Measurements from ENCODE around the gene RTN4RL2. TPM values are rescaled to one million over a fixed set of nuclear protein-coding genes. Genes with fewer than 3 reads are reported as not detected.

Gene RTN4RL2
- total RNA-seq, 2 donors from 2014 or later: 0.97 to 1.5 TPM

DNA sequence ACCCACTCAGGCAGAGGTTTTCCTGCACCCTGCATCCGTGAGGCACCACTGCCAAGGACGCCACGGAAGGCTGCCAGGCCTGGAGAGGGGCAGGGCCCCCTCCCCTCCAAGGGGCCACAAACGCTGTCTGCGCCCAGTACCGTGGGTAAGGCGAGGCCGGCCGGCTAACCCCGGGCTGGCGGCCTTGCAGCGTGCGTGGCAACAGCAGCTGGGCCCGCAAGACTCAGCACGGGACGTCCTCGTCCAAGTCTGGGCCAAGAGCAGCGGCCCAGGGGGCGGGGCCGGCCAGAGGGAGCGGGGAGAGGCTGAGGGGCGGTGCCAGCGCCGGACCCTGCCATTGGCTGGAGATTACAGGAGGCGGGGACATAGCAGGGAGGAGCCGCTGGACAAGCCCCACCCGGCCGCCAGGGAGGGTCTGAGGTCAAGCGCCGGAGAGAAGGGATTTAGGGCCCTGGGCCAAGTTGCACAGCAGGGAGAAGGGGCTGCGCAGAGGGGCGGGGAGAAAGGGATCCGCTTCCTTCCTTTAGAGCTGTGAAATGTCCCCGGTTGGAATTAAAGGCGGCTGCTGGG lies 39.2 kb downstream of the RTN4RL2 start:
- no peaks in the 10 kb centered on the region for H3K4me1 ChIP-seq (ENCODE audit: control insufficient read depth, insufficient read depth, low read length)
- 7 to 9% methylated on average over 12 to 35 of the region's 35 CpGs for WGBS, 2 experiments (ENCODE audit: insufficient coverage in 1 of 2, insufficient read length in 1 of 2)
- no peaks in the 10 kb centered on the region for H3K36me3 ChIP-seq (ENCODE audit: control insufficient read depth, insufficient read depth, low read length)
- H3K27me3 Mint-ChIP-seq (ENCODE audit: insufficient read depth): peaks cover 4% of the 10 kb centered on the region
- peak overlapping the region; percentile 88 for H3K27ac Mint-ChIP-seq
- peak overlapping the region; percentile 44 for H3K4me3 ChIP-seq (ENCODE audit: low read length)
- no peak overlapping the region for H3K9ac ChIP-seq (ENCODE audit: extremely low read depth, low read length, poor library complexity, severe bottlenecking)
- H3K36me3 Mint-ChIP-seq (ENCODE audit: low read depth): peaks cover 7% of the 10 kb centered on the region
- H3K9me3 Mint-ChIP-seq: no peaks in the 10 kb centered on the region
- peak; percentile 99 for DNase-seq
- no peaks in the 10 kb centered on the region for H3K9me3 ChIP-seq (ENCODE audit: control insufficient read depth, low read length)
- TF ChIP-seq, protein P1, sequence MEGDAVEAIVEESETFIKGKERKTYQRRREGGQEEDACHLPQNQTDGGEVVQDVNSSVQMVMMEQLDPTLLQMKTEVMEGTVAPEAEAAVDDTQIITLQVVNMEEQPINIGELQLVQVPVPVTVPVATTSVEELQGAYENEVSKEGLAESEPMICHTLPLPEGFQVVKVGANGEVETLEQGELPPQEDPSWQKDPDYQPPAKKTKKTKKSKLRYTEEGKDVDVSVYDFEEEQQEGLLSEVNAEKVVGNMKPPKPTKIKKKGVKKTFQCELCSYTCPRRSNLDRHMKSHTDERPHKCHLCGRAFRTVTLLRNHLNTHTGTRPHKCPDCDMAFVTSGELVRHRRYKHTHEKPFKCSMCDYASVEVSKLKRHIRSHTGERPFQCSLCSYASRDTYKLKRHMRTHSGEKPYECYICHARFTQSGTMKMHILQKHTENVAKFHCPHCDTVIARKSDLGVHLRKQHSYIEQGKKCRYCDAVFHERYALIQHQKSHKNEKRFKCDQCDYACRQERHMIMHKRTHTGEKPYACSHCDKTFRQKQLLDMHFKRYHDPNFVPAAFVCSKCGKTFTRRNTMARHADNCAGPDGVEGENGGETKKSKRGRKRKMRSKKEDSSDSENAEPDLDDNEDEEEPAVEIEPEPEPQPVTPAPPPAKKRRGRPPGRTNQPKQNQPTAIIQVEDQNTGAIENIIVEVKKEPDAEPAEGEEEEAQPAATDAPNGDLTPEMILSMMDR (conservative IDR thresholded peaks at IDR 0.05): peak; percentile 31
- H3K27ac ChIP-seq (ENCODE audit: low read depth, low read length): no peak overlapping the region
- H3K27me3 ChIP-seq (ENCODE audit: control insufficient read depth, insufficient read depth, low read length, poor library complexity, severe bottlenecking): no peaks in the 10 kb centered on the region
- peaks cover 42% of the 10 kb centered on the region for H3K4me1 Mint-ChIP-seq
- peak overlapping the region; percentile 45 for H3K4me3 Mint-ChIP-seq

DNA sequence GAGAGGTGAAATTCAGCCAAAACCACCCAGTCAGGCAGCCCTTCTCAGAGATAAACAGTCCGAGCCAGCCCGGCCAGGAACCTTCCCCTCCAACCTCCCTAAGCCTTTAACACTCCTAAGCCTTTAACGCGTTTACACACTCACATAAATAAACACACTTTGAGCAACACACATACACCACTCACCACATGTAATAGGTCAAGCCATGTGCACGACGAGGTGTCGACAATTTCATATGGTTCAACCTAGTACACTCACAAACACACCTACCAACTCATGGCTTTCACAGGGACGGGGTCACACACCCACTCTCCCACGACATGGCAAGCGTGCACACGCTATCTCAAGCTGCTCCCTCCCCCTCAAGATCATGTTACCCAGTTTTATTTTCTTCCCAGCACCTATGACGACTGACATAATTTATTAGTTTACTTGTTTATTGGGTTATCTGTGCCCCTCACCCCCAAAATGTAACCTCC lies 39.7 kb downstream of the RTN4RL2 start:
- H3K9ac ChIP-seq (ENCODE audit: extremely low read depth, low read length, poor library complexity, severe bottlenecking): no peak overlapping the region
- TF ChIP-seq, protein P1 (conservative IDR thresholded peaks at IDR 0.05): no peak
- peak overlapping the region; percentile 44 for H3K4me3 ChIP-seq (ENCODE audit: low read length)
- Mint-ChIP-seq H3K9me3 (no peaks in the 10 kb centered on the region), H3K4me1 (peaks cover 45% of the 10 kb centered on the region), H3K36me3 (ENCODE audit: low read depth) (peaks cover 6% of the 10 kb centered on the region), H3K27ac (peak overlapping the region; percentile 88), H3K27me3 (ENCODE audit: insufficient read depth) (peaks cover 4% of the 10 kb centered on the region), H3K4me3 (peak overlapping the region; percentile 45)
- H3K36me3 ChIP-seq (ENCODE audit: control insufficient read depth, insufficient read depth, low read length): no peaks in the 10 kb centered on the region
- no peaks in the 10 kb centered on the region for H3K4me1 ChIP-seq (ENCODE audit: control insufficient read depth, insufficient read depth, low read length)
- no peaks in the 10 kb centered on the region for H3K9me3 ChIP-seq (ENCODE audit: control insufficient read depth, low read length)
- WGBS, 2 experiments (ENCODE audit: insufficient coverage in 1 of 2, insufficient read length in 1 of 2): 34 to 49% methylated on average over 9 to 12 of the region's 12 CpGs
- DNase-seq: no peak
- H3K27ac ChIP-seq (ENCODE audit: low read depth, low read length): no peak overlapping the region
- no peaks in the 10 kb centered on the region for H3K27me3 ChIP-seq (ENCODE audit: control insufficient read depth, insufficient read depth, low read length, poor library complexity, severe bottlenecking)

DNA sequence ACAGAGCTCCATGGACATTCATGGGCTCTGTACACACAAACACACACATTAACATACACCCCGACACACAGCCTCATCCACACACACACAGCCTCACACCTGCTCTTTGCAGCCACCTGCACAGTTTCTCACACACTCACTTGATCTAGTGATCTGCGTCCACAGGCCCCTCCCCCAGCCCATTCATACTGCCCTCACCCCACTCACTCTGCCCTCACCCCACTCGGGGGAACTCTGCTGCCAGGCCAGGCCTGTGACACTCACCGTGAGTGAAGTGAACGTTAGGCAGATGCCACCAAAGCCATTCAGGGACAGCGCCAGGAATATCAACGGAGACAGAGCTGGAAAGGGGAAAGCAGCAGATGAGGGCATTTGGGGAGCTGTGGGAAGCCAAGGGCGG lies 40.2 kb downstream of the RTN4RL2 start:
- Mint-ChIP-seq H3K4me1 (peaks cover 45% of the 10 kb centered on the region), H3K27ac (peak overlapping the region; percentile 88), H3K27me3 (ENCODE audit: insufficient read depth) (peaks cover 4% of the 10 kb centered on the region), H3K36me3 (ENCODE audit: low read depth) (peaks cover 6% of the 10 kb centered on the region), H3K4me3 (peak overlapping the region; percentile 45), H3K9me3 (no peaks in the 10 kb centered on the region)
- no peak overlapping the region for H3K4me3 ChIP-seq (ENCODE audit: low read length)
- H3K27me3 ChIP-seq (ENCODE audit: control insufficient read depth, insufficient read depth, low read length, poor library complexity, severe bottlenecking): no peaks in the 10 kb centered on the region
- H3K36me3 ChIP-seq (ENCODE audit: control insufficient read depth, insufficient read depth, low read length): no peaks in the 10 kb centered on the region
- no peak overlapping the region for H3K9ac ChIP-seq (ENCODE audit: extremely low read depth, low read length, poor library complexity, severe bottlenecking)
- WGBS, 2 experiments (ENCODE audit: insufficient coverage in 1 of 2, insufficient read length in 1 of 2): 88 to 98% methylated on average over 5 to 8 of the region's 8 CpGs
- H3K4me1 ChIP-seq (ENCODE audit: control insufficient read depth, insufficient read depth, low read length): no peaks in the 10 kb centered on the region
- TF ChIP-seq, protein P1 (conservative IDR thresholded peaks at IDR 0.05): no peak
- no peak overlapping the region for H3K27ac ChIP-seq (ENCODE audit: low read depth, low read length)
- DNase-seq: no peak
- H3K9me3 ChIP-seq (ENCODE audit: control insufficient read depth, low read length): no peaks in the 10 kb centered on the region

Data from endodermal cell (in vitro differentiated cells).